ENCODE results near the gene ZNF813. TPM values are rescaled to one million over a fixed set of nuclear protein-coding genes. Genes with fewer than 3 reads are reported as not detected.
"Not testable (repeated sequence)": the region's sequence is repeated elsewhere in the genome, so short reads cannot be mapped to it uniquely, and the experiment has no call there.

The ZNF813 gene
- total RNA-seq, 1 experiment from 2014 or later, result not detected

- Histone ChIP-seq H3K9me3 (no peaks in the 10 kb centered on the region), H3K27me3 (no peaks in the 10 kb centered on the region), H3K36me3 (no peaks in the 10 kb centered on the region), H3K4me3 (no peak overlapping the region)
- no peak for DNase-seq
These were observed 628 bp upstream of the ZNF813 start for GRCh38 chr19:53466726-53467484.

- H3K9me3 ChIP-seq, H3K4me3 ChIP-seq, H3K27me3 ChIP-seq: not testable (repeated sequence)
These were observed 1.1 kb downstream of the ZNF813 start for GRCh38 chr19:53468628-53469027.

GRCh38 chr19:53471916-53472315 lies 4.4 kb downstream of the ZNF813 start:
- DNase-seq, result no peak
- Histone ChIP-seq H3K36me3 (no peaks in the 10 kb centered on the region), H3K27me3 (no peaks in the 10 kb centered on the region), H3K9me3 (no peaks in the 10 kb centered on the region), H3K4me3 (no peak overlapping the region)

More at GRCh38 chr19:53468628-53469027, 1.1 kb downstream of the ZNF813 start:
- DNase-seq, H3K36me3 ChIP-seq: not testable (repeated sequence)

- H3K27me3 ChIP-seq, H3K4me3 ChIP-seq, H3K9me3 ChIP-seq, DNase-seq, H3K36me3 ChIP-seq: not testable (repeated sequence)
These were observed 7.3 kb downstream of the ZNF813 start for GRCh38 chr19:53474832-53475231.

- not testable (repeated sequence) for H3K27me3 ChIP-seq, H3K9me3 ChIP-seq, H3K36me3 ChIP-seq, DNase-seq, H3K4me3 ChIP-seq
These were observed 7.9 kb downstream of the ZNF813 start for GRCh38 chr19:53475470-53475869.

- not testable (repeated sequence) for H3K9me3 ChIP-seq, H3K27me3 ChIP-seq, H3K4me3 ChIP-seq, DNase-seq, H3K36me3 ChIP-seq
These were observed 16.2 kb downstream of the ZNF813 start for GRCh38 chr19:53483751-53484150.

GRCh38 chr19:53485046-53486004 lies 17.8 kb downstream of the ZNF813 start:
- no peaks in the 10 kb centered on the region for H3K27me3 ChIP-seq
- no peak for DNase-seq
- H3K4me3 ChIP-seq, result no peak overlapping the region
- no peaks in the 10 kb centered on the region; the same call in 1 of the 2 replicates for H3K9me3 ChIP-seq
- H3K36me3 ChIP-seq, result no peaks in the 10 kb centered on the region

- Histone ChIP-seq H3K27me3 (no peaks in the 10 kb centered on the region), H3K36me3 (no peaks in the 10 kb centered on the region), H3K4me3 (no peak overlapping the region), H3K9me3 (peaks cover 3% of the 10 kb centered on the region; the same call in 1 of the 2 replicates)
- no peak for DNase-seq
These were observed 24.6 kb downstream of the ZNF813 start for GRCh38 chr19:53492153-53492552.

- DNase-seq, H3K4me3 ChIP-seq, H3K36me3 ChIP-seq, H3K9me3 ChIP-seq, H3K27me3 ChIP-seq: not testable (repeated sequence)
These were observed 29.9 kb downstream of the ZNF813 start for GRCh38 chr19:53497311-53498023.

GRCh38 chr19:53498024-53498395 lies 30.5 kb downstream of the ZNF813 start:
- not testable (repeated sequence) for H3K4me3 ChIP-seq, H3K9me3 ChIP-seq, DNase-seq, H3K27me3 ChIP-seq, H3K36me3 ChIP-seq

GRCh38 chr19:53503151-53503550 lies 35.6 kb downstream of the ZNF813 start:
- H3K9me3 ChIP-seq, H3K36me3 ChIP-seq, H3K4me3 ChIP-seq, H3K27me3 ChIP-seq, DNase-seq: not testable (repeated sequence)

- H3K4me3 ChIP-seq, H3K9me3 ChIP-seq, H3K36me3 ChIP-seq, DNase-seq, H3K27me3 ChIP-seq: not testable (repeated sequence)
These were observed 36.3 kb downstream of the ZNF813 start for GRCh38 chr19:53503671-53504364.

- not testable (repeated sequence) for H3K4me3 ChIP-seq, H3K27me3 ChIP-seq, H3K9me3 ChIP-seq, DNase-seq, H3K36me3 ChIP-seq
These were observed 36.8 kb downstream of the ZNF813 start for GRCh38 chr19:53504365-53504703.

- H3K27me3 ChIP-seq, result peaks cover 6% of the 10 kb centered on the region; the same call in 1 of the 2 replicates
- H3K36me3 ChIP-seq, result no peaks in the 10 kb centered on the region
- H3K9me3 ChIP-seq, result 0 out of 2 replicates have a peak, but pooled peaks cover 1% of the 10 kb centered on the region
- no peak overlapping the region for H3K4me3 ChIP-seq
- DNase-seq, result no peak
These were observed 37.4 kb downstream of the ZNF813 start for GRCh38 chr19:53504885-53505284.

GRCh38 chr19:53506728-53507127 lies 39.2 kb downstream of the ZNF813 start:
- Histone ChIP-seq H3K27me3 (peaks cover 6% of the 10 kb centered on the region; the same call in 1 of the 2 replicates), H3K9me3 (0 out of 2 replicates have a peak, but pooled peaks cover 1% of the 10 kb centered on the region), H3K36me3 (no peaks in the 10 kb centered on the region), H3K4me3 (no peak overlapping the region)
- DNase-seq, result no peak

Measured in MG63 (cell line).